ENCODE data around the gene FLT3LG.

Gene FLT3LG

DNA sequence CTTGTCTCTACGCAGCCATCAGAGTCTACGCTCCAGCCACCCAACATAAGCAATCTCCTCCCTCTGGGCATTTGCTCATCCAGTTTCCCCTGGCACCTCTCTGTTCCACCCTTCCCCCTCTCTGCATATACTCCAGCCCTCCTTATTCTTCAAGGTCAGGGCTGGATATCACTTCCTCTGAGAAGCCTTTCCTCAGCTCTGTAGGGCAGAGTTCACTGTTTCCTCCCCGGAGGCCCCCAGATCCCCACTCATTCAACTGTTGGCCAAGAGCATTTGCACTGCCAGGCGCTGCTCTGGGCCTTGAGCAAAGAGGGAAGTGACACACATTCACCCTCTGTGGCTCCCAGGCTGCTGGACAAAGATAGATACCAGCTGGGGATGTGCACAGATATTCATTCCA lies 41.8 kb downstream of the FLT3LG start:
- TF ChIP-seq POLR2AphosphoS5 (IDR thresholded peaks at IDR 0.05; ENCODE audit: low read depth, low read length) (no peak), TAF1 (IDR thresholded peaks at IDR 0.05; ENCODE audit: borderline replicate concordance, insufficient read depth, low read length) (no peak), FOXP2 (optimal IDR thresholded peaks at IDR 0.05; ENCODE audit: borderline replicate concordance, extremely low read depth, extremely low read length, insufficient read depth) (no peak), SIN3A (IDR thresholded peaks at IDR 0.05; ENCODE audit: borderline replicate concordance, insufficient read depth, low read length) (no peak)
- TF ChIP-seq, protein P1, sequence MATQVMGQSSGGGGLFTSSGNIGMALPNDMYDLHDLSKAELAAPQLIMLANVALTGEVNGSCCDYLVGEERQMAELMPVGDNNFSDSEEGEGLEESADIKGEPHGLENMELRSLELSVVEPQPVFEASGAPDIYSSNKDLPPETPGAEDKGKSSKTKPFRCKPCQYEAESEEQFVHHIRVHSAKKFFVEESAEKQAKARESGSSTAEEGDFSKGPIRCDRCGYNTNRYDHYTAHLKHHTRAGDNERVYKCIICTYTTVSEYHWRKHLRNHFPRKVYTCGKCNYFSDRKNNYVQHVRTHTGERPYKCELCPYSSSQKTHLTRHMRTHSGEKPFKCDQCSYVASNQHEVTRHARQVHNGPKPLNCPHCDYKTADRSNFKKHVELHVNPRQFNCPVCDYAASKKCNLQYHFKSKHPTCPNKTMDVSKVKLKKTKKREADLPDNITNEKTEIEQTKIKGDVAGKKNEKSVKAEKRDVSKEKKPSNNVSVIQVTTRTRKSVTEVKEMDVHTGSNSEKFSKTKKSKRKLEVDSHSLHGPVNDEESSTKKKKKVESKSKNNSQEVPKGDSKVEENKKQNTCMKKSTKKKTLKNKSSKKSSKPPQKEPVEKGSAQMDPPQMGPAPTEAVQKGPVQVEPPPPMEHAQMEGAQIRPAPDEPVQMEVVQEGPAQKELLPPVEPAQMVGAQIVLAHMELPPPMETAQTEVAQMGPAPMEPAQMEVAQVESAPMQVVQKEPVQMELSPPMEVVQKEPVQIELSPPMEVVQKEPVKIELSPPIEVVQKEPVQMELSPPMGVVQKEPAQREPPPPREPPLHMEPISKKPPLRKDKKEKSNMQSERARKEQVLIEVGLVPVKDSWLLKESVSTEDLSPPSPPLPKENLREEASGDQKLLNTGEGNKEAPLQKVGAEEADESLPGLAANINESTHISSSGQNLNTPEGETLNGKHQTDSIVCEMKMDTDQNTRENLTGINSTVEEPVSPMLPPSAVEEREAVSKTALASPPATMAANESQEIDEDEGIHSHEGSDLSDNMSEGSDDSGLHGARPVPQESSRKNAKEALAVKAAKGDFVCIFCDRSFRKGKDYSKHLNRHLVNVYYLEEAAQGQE (IDR thresholded peaks at IDR 0.05; ENCODE audit: insufficient read depth in 1 of 2, low read depth in 2 of 2, low read length in 2 of 2) = no peak

DNA sequence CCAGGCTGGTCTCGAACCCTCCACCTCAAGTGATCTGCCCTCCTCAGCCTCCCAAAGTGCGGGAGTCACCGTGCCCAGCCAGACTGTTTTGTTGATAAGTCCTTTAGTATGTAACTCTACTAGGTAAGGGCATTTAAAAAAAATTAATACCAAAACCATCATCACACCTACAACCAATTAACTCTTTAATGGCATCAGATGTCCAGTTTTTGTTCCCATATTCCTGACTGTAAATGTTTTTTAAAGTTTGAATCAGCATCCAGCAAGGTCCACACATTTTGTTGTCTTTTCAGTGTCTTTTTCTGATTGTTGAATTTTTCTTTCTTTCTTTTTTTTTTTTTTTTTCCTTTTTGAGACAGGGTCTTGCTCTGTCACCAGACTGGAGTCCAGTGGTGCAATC lies 44.0 kb downstream of the FLT3LG start:
- TF ChIP-seq POLR2AphosphoS5 (IDR thresholded peaks at IDR 0.05; ENCODE audit: low read depth, low read length) (no peak), TAF1 (IDR thresholded peaks at IDR 0.05; ENCODE audit: borderline replicate concordance, insufficient read depth, low read length) (no peak), FOXP2 (optimal IDR thresholded peaks at IDR 0.05; ENCODE audit: borderline replicate concordance, extremely low read depth, extremely low read length, insufficient read depth) (no peak), SIN3A (IDR thresholded peaks at IDR 0.05; ENCODE audit: borderline replicate concordance, insufficient read depth, low read length) (no peak)
- TF ChIP-seq, protein P1 (IDR thresholded peaks at IDR 0.05; ENCODE audit: insufficient read depth in 1 of 2, low read depth in 2 of 2, low read length in 2 of 2) = no peak

DNA sequence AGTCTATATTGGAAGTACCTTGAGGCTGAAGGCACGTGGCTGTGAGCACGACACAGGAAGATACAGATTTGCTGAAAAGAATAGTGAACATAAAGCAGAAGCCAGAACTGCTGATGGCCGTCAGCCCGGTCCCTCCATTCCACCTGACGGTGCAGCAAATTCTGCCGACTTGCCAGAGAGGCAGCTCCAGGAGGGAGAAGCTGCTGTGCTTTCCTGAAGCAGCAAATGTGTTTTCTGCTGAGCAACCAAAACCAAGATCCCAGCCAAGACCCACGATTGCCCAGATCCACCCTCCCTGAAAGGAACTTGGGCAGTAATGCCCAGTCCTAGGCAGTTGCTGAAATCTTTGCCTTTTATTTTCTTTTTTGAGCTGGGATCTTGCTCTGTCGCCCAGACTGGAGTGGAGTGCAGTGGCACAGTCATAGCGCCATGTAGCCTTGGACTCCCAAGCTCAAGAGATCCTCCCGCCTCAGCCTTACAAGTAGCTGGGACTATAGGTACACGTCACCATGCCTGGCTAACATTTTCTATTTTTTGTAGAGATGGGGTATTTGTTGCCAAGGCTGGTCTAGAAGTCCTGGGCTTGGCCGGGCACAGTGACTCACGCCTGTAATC lies 46.8 kb downstream of the FLT3LG start:
- no peak for TF ChIP-seq POLR2AphosphoS5 (IDR thresholded peaks at IDR 0.05; ENCODE audit: low read depth, low read length)
- TF ChIP-seq SIN3A (IDR thresholded peaks at IDR 0.05; ENCODE audit: borderline replicate concordance, insufficient read depth, low read length) = no peak
- no peak for TF ChIP-seq FOXP2 (optimal IDR thresholded peaks at IDR 0.05; ENCODE audit: borderline replicate concordance, extremely low read depth, extremely low read length, insufficient read depth)
- TF ChIP-seq TAF1 (IDR thresholded peaks at IDR 0.05; ENCODE audit: borderline replicate concordance, insufficient read depth, low read length) = no peak
- TF ChIP-seq, protein P1 (IDR thresholded peaks at IDR 0.05; ENCODE audit: insufficient read depth in 1 of 2, low read depth in 2 of 2, low read length in 2 of 2) = no peak

DNA sequence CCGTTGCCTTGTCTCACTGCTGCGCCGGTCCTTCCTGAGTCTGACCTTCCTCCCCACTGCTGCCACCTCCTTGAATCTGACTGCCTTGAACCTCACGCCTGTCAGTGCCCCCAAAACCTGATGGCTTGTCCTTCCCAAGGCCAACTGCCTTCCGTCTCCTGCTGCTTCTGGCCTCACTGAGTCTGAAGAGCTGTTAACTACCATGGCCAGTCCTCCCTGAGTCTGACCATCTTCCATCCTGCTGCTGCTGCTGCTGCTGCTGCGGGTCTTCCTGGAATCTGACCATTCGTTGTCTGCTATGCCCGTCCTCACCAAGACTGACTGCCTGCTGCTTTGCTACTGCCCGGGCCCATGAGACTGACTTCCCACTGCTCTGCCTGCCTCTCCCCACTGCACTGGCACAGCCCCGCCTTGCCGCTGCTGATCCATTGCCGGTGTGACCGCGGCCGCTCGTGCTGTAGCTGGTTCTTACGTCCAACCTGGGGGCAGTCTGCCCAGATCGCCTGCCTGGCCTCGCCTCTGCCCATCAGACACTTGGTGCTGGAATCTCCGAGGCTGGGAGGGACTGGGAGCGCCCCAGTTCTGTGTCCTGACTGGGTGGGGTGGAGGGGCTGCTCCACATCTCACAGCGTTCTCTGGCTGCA lies 50.9 kb downstream of the FLT3LG start:
- no peak for TF ChIP-seq SIN3A (IDR thresholded peaks at IDR 0.05; ENCODE audit: borderline replicate concordance, insufficient read depth, low read length)
- TF ChIP-seq, protein P1 (IDR thresholded peaks at IDR 0.05; ENCODE audit: insufficient read depth in 1 of 2, low read depth in 2 of 2, low read length in 2 of 2) = no peak
- TF ChIP-seq TAF1 (IDR thresholded peaks at IDR 0.05; ENCODE audit: borderline replicate concordance, insufficient read depth, low read length) = no peak
- no peak for TF ChIP-seq FOXP2 (optimal IDR thresholded peaks at IDR 0.05; ENCODE audit: borderline replicate concordance, extremely low read depth, extremely low read length, insufficient read depth)
- no peak for TF ChIP-seq POLR2AphosphoS5 (IDR thresholded peaks at IDR 0.05; ENCODE audit: low read depth, low read length)
